Measurements from ENCODE around the gene RNLS. TPM values are rescaled to one million over a fixed set of nuclear protein-coding genes. Genes with fewer than 3 reads are reported as not detected.

Gene RNLS
- total RNA-seq, 2 donors from 2014 or later = 6.2 to 9.4 TPM

DNA sequence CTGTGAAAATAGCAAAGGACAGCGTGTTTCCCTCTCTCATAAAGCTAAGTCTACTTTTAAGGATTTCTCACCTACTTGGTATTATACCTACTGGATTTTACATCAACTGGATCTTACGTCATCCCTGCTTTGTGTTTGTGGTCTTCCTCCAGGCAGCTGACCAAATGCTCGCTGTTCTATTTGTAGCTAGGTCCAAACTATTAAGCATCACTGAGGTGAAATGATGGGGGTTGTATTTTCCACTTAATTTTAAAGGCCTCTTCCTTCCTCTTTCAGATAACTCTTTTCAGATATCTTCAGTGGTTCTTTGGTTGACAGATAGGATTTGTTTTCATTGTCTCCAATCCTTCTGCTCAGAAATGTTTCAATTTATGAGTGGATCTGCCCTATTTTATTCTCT lies 169.7 kb downstream of the RNLS start:
- no peak for DNase-seq (ENCODE audit: low spot score)
- Histone ChIP-seq H3K27ac (no peak overlapping the region), H3K36me3 (no peaks in the 10 kb centered on the region), H3K9me3 (no peaks in the 10 kb centered on the region), H3K4me1 (ENCODE audit: control insufficient read depth in 1 of 2, low read depth in 2 of 2) (peaks cover 3 to 14% of the 10 kb centered on the region in 2 donors), H3K4me3 (no peak overlapping the region), H3K27me3 (replicated peaks; ENCODE audit: insufficient read depth) (no peaks in the 10 kb centered on the region)
- no peak for TF ChIP-seq CTCF (IDR thresholded peaks at IDR 0.05)
- no peak for ATAC-seq (ENCODE audit: insufficient number of reproducible peaks, low FRiP score, low read depth)

GRCh38 chr10:88411772-88412349 lies 171.3 kb downstream of the RNLS start:
- ATAC-seq (ENCODE audit: insufficient number of reproducible peaks, low FRiP score, low read depth) (no peak), DNase-seq (ENCODE audit: low spot score) (no peak)
- Histone ChIP-seq H3K27ac (no peak overlapping the region), H3K9me3 (no peaks in the 10 kb centered on the region), H3K4me1 (ENCODE audit: control insufficient read depth in 1 of 2, low read depth in 2 of 2) (no peaks in the 10 kb centered on the region), H3K36me3 (no peaks in the 10 kb centered on the region), H3K4me3 (no peak overlapping the region), H3K27me3 (replicated peaks; ENCODE audit: insufficient read depth) (no peaks in the 10 kb centered on the region)
- TF ChIP-seq CTCF (IDR thresholded peaks at IDR 0.05) = no peak

DNA sequence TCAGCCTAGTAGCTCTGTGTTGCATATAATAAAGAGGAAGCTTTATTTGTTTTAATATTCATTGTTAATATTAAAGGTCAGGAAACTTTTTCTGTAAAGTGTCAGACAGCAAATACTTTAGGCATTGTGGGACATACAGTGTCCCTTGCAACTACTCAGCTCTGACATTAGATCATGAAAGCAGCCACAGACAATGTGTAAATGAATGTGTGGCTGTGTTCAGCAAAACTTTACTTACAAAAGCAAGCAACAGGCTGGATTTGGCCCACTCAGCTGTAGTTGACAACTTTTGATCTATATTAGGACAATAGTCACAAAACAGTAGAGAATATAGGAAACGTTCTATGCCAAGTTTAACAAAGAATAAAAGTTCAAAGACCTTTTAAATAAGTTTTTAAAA lies 173.3 kb downstream of the RNLS start:
- Histone ChIP-seq H3K4me1 (ENCODE audit: control insufficient read depth in 1 of 2, low read depth in 2 of 2) (no peaks in the 10 kb centered on the region), H3K4me3 (no peak overlapping the region), H3K36me3 (no peaks in the 10 kb centered on the region), H3K9me3 (no peaks in the 10 kb centered on the region), H3K27me3 (replicated peaks; ENCODE audit: insufficient read depth) (no peaks in the 10 kb centered on the region), H3K27ac (no peak overlapping the region)
- DNase-seq (ENCODE audit: low spot score) (no peak), ATAC-seq (ENCODE audit: insufficient number of reproducible peaks, low FRiP score, low read depth) (no peak)
- TF ChIP-seq CTCF (IDR thresholded peaks at IDR 0.05) = no peak

DNA sequence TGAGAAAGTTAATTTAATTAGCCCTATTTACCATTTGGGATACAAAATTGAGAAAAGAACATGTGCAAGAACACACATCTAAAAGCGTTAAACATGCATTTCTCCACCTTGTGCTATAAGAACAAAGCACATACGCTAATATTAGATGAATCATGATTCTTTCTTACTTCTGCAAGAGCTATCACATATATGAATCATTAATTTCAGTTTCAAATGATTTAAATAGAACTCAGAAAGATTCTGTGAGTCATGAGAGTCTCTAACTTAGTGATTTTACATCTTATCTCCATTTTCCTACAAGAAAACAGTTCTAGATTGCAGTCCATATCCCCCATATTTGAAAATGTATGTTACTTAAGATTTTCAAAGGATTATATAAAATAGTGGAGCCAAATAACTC lies 173.9 kb downstream of the RNLS start:
- Histone ChIP-seq H3K27me3 (replicated peaks; ENCODE audit: insufficient read depth) (no peaks in the 10 kb centered on the region), H3K36me3 (no peaks in the 10 kb centered on the region), H3K4me1 (ENCODE audit: control insufficient read depth in 1 of 2, low read depth in 2 of 2) (no peaks in the 10 kb centered on the region), H3K4me3 (no peak overlapping the region), H3K9me3 (no peaks in the 10 kb centered on the region), H3K27ac (no peak overlapping the region)
- DNase-seq (ENCODE audit: low spot score) (no peak), ATAC-seq (ENCODE audit: insufficient number of reproducible peaks, low FRiP score, low read depth) (no peak)
- no peak for TF ChIP-seq CTCF (IDR thresholded peaks at IDR 0.05)

GRCh38 chr10:88408096-88408495 lies 175.0 kb downstream of the RNLS start:
- no peaks in the 10 kb centered on the region for H3K4me1 ChIP-seq (ENCODE audit: control insufficient read depth in 1 of 2, low read depth in 2 of 2)
- no peak for ATAC-seq (ENCODE audit: insufficient number of reproducible peaks, low FRiP score, low read depth)
- H3K9me3 ChIP-seq = no peaks in the 10 kb centered on the region
- no peak for DNase-seq (ENCODE audit: low spot score)
- no peak for TF ChIP-seq CTCF (IDR thresholded peaks at IDR 0.05)
- no peak overlapping the region for H3K27ac ChIP-seq
- no peaks in the 10 kb centered on the region for H3K36me3 ChIP-seq
- no peak overlapping the region for H3K4me3 ChIP-seq
- H3K27me3 ChIP-seq (replicated peaks; ENCODE audit: insufficient read depth) = no peaks in the 10 kb centered on the region
